H1 (cell line): ENCODE data around the gene RGCC. TPM values are rescaled to one million over a fixed set of nuclear protein-coding genes. Genes with fewer than 3 reads are reported as not detected.
A peak's percentile ranks its signal among the peaks of the same experiment; 100 is the strongest.

ENCODE experiments used
- CTCF ChIA-PET: fragments of 300-600 bp; sonication (Branson Sonifier 250); formaldehyde crosslinking; loops from one replicate; lab custom pipeline; 2021; ENCODE audit not compliant: partially characterized antibody; lab: Charles Lee
- POLR2A ChIA-PET: fragments of 300-600 bp; sonication (Branson Sonifier 250); formaldehyde crosslinking; loops from one replicate; lab custom pipeline; 2021; ENCODE audit warnings: inconsistent platforms; ENCODE audit not compliant: partially characterized antibody; lab: Charles Lee
- DNase-seq, 2 experiments: peaks; one replicate each; pipeline versions ENCODE4 v3.0.0 to v3.0.0-alpha.2; 2010 to 2022; ENCODE audit warnings: low spot score in 2 of 2, low read depth in 1 of 2, mixed read lengths in 1 of 2
- FAIRE-seq: peaks from 2 replicates; lab custom pipeline; 2011; peaks lifted over from hg19 to GRCh38; lab: Jason Lieb, UNC
- H2AFZ ChIP-seq: 2 replicates; pipeline ENCODE4 v1.8.1; 2012; ENCODE audit warnings: low read length, inconsistent platforms
- H2AK5ac ChIP-seq: 2 replicates; pipeline ENCODE4 v1.6.1; 2013; ENCODE audit warnings: low read depth, low read length
- H2BK120ac ChIP-seq: replicated peaks from 2 replicates; pipeline ENCODE3; 2013; ENCODE audit warnings: low read depth, low read length, inconsistent platforms
- H2BK12ac ChIP-seq: 2 replicates; pipeline ENCODE4 v1.6.1; 2013; ENCODE audit warnings: low read depth, low read length
- H2BK15ac ChIP-seq: 2 replicates; pipeline ENCODE4 v1.6.1; 2013; ENCODE audit warnings: low read length
- H2BK20ac ChIP-seq: 2 replicates; pipeline ENCODE4 v1.6.1; 2013; ENCODE audit warnings: low read length
- H2BK5ac ChIP-seq: 2 replicates; pipeline ENCODE4 v1.6.1; 2013; ENCODE audit warnings: low read depth, low read length
- H3K14ac ChIP-seq: 2 replicates; pipeline ENCODE4 v1.6.1; 2013; ENCODE audit warnings: inconsistent platforms; ENCODE audit not compliant: insufficient read length
- H3K18ac ChIP-seq: 2 replicates; pipeline ENCODE4 v1.6.1; 2013; ENCODE audit warnings: low read length; ENCODE audit errors: extremely low read depth
- H3K23ac ChIP-seq: 2 replicates; pipeline ENCODE4 v1.6.1; 2013; ENCODE audit warnings: inconsistent platforms; ENCODE audit not compliant: insufficient read length
- H3K23me2 ChIP-seq: 2 replicates; pipeline ENCODE4 v1.6.1; 2013; ENCODE audit warnings: low read depth, low read length
- H3K27ac ChIP-seq: 2 replicates; pipeline ENCODE4 v1.6.1; 2011; ENCODE audit warnings: low read depth, low read length, inconsistent platforms
- H3K27me3 ChIP-seq, 4 experiments: replicated peaks in 1 of 4; 1 replicate in 1 of 4; 2 replicates in 3 of 4; pipeline versions ENCODE4 v1.6.1 to v1.8.1; 2011 to 2013; ENCODE audit warnings: low read length in 3 of 4, mild to moderate bottlenecking in 3 of 4, inconsistent platforms in 2 of 4, mixed read lengths in 2 of 4, moderate library complexity in 1 of 4; ENCODE audit not compliant: control insufficient read depth in 3 of 4, insufficient read depth in 3 of 4; ENCODE audit errors: extremely low read depth in 1 of 4
- H3K36me3 ChIP-seq, 4 experiments: 2 replicates each; pipeline versions ENCODE4 v1.6.1 to v1.8.1; 2011 to 2013; ENCODE audit warnings: mild to moderate bottlenecking in 4 of 4, low read length in 3 of 4, moderate library complexity in 2 of 4, control low read depth in 1 of 4, inconsistent platforms in 1 of 4; ENCODE audit not compliant: insufficient read depth in 4 of 4, control insufficient read depth in 2 of 4
- H3K4ac ChIP-seq: replicated peaks from 2 replicates; pipeline ENCODE3; 2013; ENCODE audit warnings: low read length, low read depth, mixed read lengths, inconsistent platforms; ENCODE audit not compliant: insufficient read length
- H3K4me1 ChIP-seq, 4 experiments: replicated peaks in 1 of 4; 1 replicate in 1 of 4; 2 replicates in 3 of 4; pipeline versions ENCODE4 v1.6.1 to v1.8.1; 2011 to 2013; ENCODE audit warnings: low read length in 3 of 4, inconsistent platforms in 2 of 4, mixed read lengths in 1 of 4; ENCODE audit not compliant: insufficient read depth in 4 of 4, control insufficient read depth in 3 of 4
- H3K4me2 ChIP-seq, 2 experiments: 2 replicates each; pipeline versions ENCODE4 v1.6.1 to v1.8.1; 2011 to 2013; ENCODE audit warnings: low read depth in 2 of 2, low read length in 2 of 2, control low read depth in 1 of 2, inconsistent platforms in 1 of 2, mild to moderate bottlenecking in 1 of 2; ENCODE audit not compliant: insufficient read depth in 1 of 2
- H3K4me3 ChIP-seq, 4 experiments: fragments of 200-600, 300-600 bp in 1 of 4; sonication (generic), shearing (Covaris generic), sonication (Bioruptor Twin) in 1 of 4; 2 replicates each; pipeline versions ENCODE4 v1.5.1 to v1.8.1; 2011 to 2016; ENCODE audit warnings: low read length in 4 of 4, low read depth in 3 of 4, control low read depth in 2 of 4, inconsistent platforms in 2 of 4, mild to moderate bottlenecking in 2 of 4, mixed read lengths in 1 of 4, moderate library complexity in 1 of 4; ENCODE audit not compliant: insufficient read depth in 2 of 4; ENCODE audit errors: extremely low read depth in 1 of 4
- H3K56ac ChIP-seq: replicated peaks from 2 replicates; pipeline ENCODE3; 2013; ENCODE audit warnings: low read depth, mild to moderate bottlenecking, mixed read lengths, low read length, inconsistent platforms; ENCODE audit not compliant: insufficient read length
- H3K79me1 ChIP-seq: 2 replicates; pipeline ENCODE4 v1.6.1; 2013; ENCODE audit warnings: low read depth, low read length, control low read depth
- H3K79me2 ChIP-seq, 2 experiments: 2 replicates each; pipeline versions ENCODE4 v1.6.1 to v1.8.1; 2012 to 2013; ENCODE audit warnings: low read length in 2 of 2, mild to moderate bottlenecking in 2 of 2, inconsistent platforms in 1 of 2; ENCODE audit not compliant: insufficient read depth in 2 of 2, control insufficient read depth in 1 of 2
- H3K9ac ChIP-seq, 4 experiments: replicated peaks in 1 of 4; 1 replicate in 1 of 4; 2 replicates in 3 of 4; pipeline versions ENCODE4 v1.6.1 to v1.8.1; 2011 to 2013; ENCODE audit warnings: low read depth in 3 of 4, low read length in 3 of 4, control low read depth in 2 of 4, mild to moderate bottlenecking in 2 of 4, moderate library complexity in 2 of 4, inconsistent platforms in 1 of 4; ENCODE audit errors: extremely low read depth in 1 of 4
- H3K9me3 ChIP-seq, 2 experiments: 2 replicates each; pipeline versions ENCODE4 v1.6.1 to v1.8.1; 2012 to 2013; ENCODE audit warnings: mild to moderate bottlenecking in 2 of 2, moderate library complexity in 2 of 2, control low read depth in 1 of 2, inconsistent platforms in 1 of 2, low read depth in 1 of 2, low read length in 1 of 2, mixed read lengths in 1 of 2; ENCODE audit not compliant: insufficient read depth in 2 of 2
- H4K20me1 ChIP-seq, 2 experiments: replicated peaks in 1 of 2; 2 replicates each; pipeline versions ENCODE3 to v1.8.1; 2011 to 2013; ENCODE audit warnings: inconsistent platforms in 2 of 2, low read length in 2 of 2, mild to moderate bottlenecking in 1 of 2; ENCODE audit not compliant: insufficient read depth in 2 of 2, control insufficient read depth in 1 of 2
- H4K5ac ChIP-seq: 2 replicates; pipeline ENCODE4 v1.6.1; 2013; ENCODE audit warnings: low read length, low read depth, mixed read lengths, inconsistent platforms; ENCODE audit not compliant: insufficient read length
- H4K8ac ChIP-seq: 2 replicates; pipeline ENCODE4 v1.8.0; 2013; ENCODE audit warnings: mild to moderate bottlenecking, moderate library complexity, low read length, inconsistent platforms; ENCODE audit not compliant: insufficient read depth; ENCODE audit errors: extremely low read depth
- H4K91ac ChIP-seq: replicated peaks from 2 replicates; pipeline ENCODE3; 2013; ENCODE audit warnings: low read length, mixed read lengths, inconsistent platforms; ENCODE audit not compliant: insufficient read length
- ASH2L ChIP-seq: fragments of 200-600, 300-600 bp; sonication (generic); IDR thresholded peaks from one replicate; pipeline ENCODE4 v1.7.1; 2017; ENCODE audit warnings: low read length
- CEBPB ChIP-seq: IDR thresholded peaks from 2 replicates; pipeline ENCODE4 v1.6.1; 2012; ENCODE audit warnings: low read depth, low read length
- EGR1 ChIP-seq: IDR thresholded peaks from 2 replicates; pipeline ENCODE4 v1.6.1; 2011; ENCODE audit warnings: low read depth, low read length, borderline replicate concordance
- EP300 ChIP-seq, 2 experiments: IDR thresholded peaks; 1 replicate in 1 of 2; 2 replicates in 1 of 2; pipeline ENCODE4 v1.6.1; 2011 to 2012; ENCODE audit warnings: low read depth in 2 of 2, low read length in 2 of 2, mild to moderate bottlenecking in 2 of 2, borderline replicate concordance in 1 of 2, inconsistent platforms in 1 of 2, moderate library complexity in 1 of 2
- FOSL1 ChIP-seq: IDR thresholded peaks from 2 replicates; pipeline ENCODE4 v1.6.1; 2011; ENCODE audit warnings: mild to moderate bottlenecking, low read depth, low read length, moderate library complexity; ENCODE audit not compliant: insufficient read depth
- HDAC6 ChIP-seq: IDR thresholded peaks from one replicate; pipeline ENCODE4 v1.7.1; 2012; ENCODE audit warnings: low read depth, mild to moderate bottlenecking, inconsistent platforms, low read length, moderate library complexity
- KDM5A ChIP-seq: fragments of 200-600 bp; IDR thresholded peaks from 2 replicates; pipeline ENCODE4 v1.7.1; 2012; ENCODE audit warnings: mild to moderate bottlenecking, low read length, inconsistent platforms, mixed read lengths
- PHF8 ChIP-seq: fragments of 200-600 bp; sonication (generic); conservative IDR thresholded peaks from 2 replicates; pipeline ENCODE4 v1.7.1; 2012; ENCODE audit warnings: low read depth, mild to moderate bottlenecking, inconsistent platforms, low read length, moderate library complexity
- SIN3A ChIP-seq, 2 experiments: IDR thresholded peaks in 1 of 2; conservative IDR thresholded peaks in 1 of 2; 2 replicates each; pipeline ENCODE4 v1.6.1; 2011 to 2012; ENCODE audit warnings: low read length in 2 of 2, improper control_type of control experiment in 1 of 2, low read depth in 1 of 2, mild to moderate bottlenecking in 1 of 2
- TEAD4 ChIP-seq: IDR thresholded peaks from 2 replicates; pipeline ENCODE4 v1.6.1; 2012; ENCODE audit warnings: low read depth, low read length, inconsistent platforms, mixed read lengths
- YY1 ChIP-seq: IDR thresholded peaks from 2 replicates; pipeline ENCODE4 v1.6.1; 2011; ENCODE audit warnings: low read depth, mild to moderate bottlenecking, low read length
- WGBS, 2 experiments: shearing (Covaris generic) in 1 of 2; methylation state at CpG; one replicate each; pipeline versions ENCODE4 v1.1.6 to v1.1.7; 2013 to 2015; ENCODE audit warnings: low lambda C conversion rate in 2 of 2, mixed read lengths in 2 of 2, inconsistent platforms in 1 of 2, low coverage in 1 of 2, missing lambda C conversion rate in 1 of 2; ENCODE audit not compliant: insufficient replicate concordance in 2 of 2, insufficient coverage in 1 of 2, insufficient read length in 1 of 2; ENCODE audit errors: extremely low coverage in 1 of 2, missing lambda C conversion rate in 1 of 2; 5-methylcytosine and 5-hydroxymethylcytosine counted together
- polyA plus RNA-seq, 7 experiments: library from polyadenylated mRNA; depleted of rRNA in 3 of 7; stranded (reverse) in 5 of 7; unstranded in 2 of 7; fragments of >200 nt in 5 of 7; fragments of 200-250 nt in 2 of 7; gene quantifications; 1 replicate in 5 of 7; 2 replicates in 1 of 7; 4 replicates in 1 of 7; pipeline versions ENCODE4 v1.2.1 to v1.2.3, GENCODE V29; 2011 to 2013; ENCODE audit warnings: missing spikeins in 2 of 7, mixed read lengths in 2 of 7
- total RNA-seq: library from RNA; stranded (reverse); fragmentation: NEBNext Ultra II Directional; extraction: Animal tissue kit (Norgen Biotek cat#: 25700); gene quantifications from 2 replicates; pipeline ENCODE4 v1.2.1, GENCODE V29; 2021
- TF ChIP-seq, protein P1 (sequence below): IDR thresholded peaks from 2 replicates; pipeline ENCODE4 v1.6.1; 2012; ENCODE audit warnings: low read length, inconsistent platforms

RGCC gene
- total and polyA plus RNA-seq, 2 of the 8 experiments (the other 6 are each of a cell fraction or from before 2014, with no cell fraction given) = 0.41 TPM; not detected in 1

DNA sequence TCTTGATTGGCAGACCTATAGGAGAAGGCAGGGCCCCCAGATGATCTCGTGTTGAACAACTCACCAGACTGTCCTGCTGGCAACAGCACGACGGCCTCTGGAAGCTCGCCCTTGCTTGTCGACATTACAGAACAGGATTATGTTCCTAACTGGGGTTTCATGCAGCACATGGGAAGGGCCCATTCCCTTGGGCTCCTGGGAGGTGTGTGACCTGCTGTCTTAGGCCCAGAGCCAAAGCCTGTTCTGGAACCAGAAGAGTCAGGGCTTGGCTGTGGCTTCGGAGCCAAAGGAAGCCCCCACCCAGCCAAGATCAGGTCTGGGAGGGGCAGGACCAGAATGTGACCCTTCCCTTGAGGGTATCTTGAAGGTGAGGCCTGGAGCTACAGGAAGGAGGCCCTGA is 36.9 kb downstream of the RGCC start:
- Histone ChIP-seq H2BK120ac (no peak overlapping the region), H3K79me1 (no peaks in the 10 kb centered on the region), H3K27ac (no peak overlapping the region), H2AK5ac (no peak overlapping the region), H3K4me1 (no peaks in the 10 kb centered on the region), H2AFZ (no peak overlapping the region), H3K27me3 (no peaks in the 10 kb centered on the region; a peak in 2 of 7 replicates), H3K79me2 (no peaks in the 10 kb centered on the region), H3K23me2 (no peaks in the 10 kb centered on the region; the same call in 1 of the 2 replicates), H2BK5ac (no peak overlapping the region), H2BK20ac (no peak overlapping the region), H3K14ac (no peak overlapping the region), H3K4me2 (no peak overlapping the region), H3K9me3 (no peaks in the 10 kb centered on the region), H4K20me1 (no peaks in the 10 kb centered on the region), H2BK12ac (no peak overlapping the region), H3K4ac (no peak overlapping the region), H3K36me3 (no peaks in the 10 kb centered on the region), H4K5ac (no peak overlapping the region), H4K91ac (no peak overlapping the region), H3K9ac (no peak overlapping the region), H2BK15ac (no peak overlapping the region), H3K18ac (no peak overlapping the region), H3K23ac (no peak overlapping the region), H3K4me3 (no peak overlapping the region), H4K8ac (peak overlapping the region; percentile 35; the same call in 1 of the 2 replicates), H3K56ac (no peak overlapping the region)
- no peak for DNase-seq
- no peak for FAIRE-seq
- CTCF ChIA-PET = no interaction called here
- 89% methylated on average over 6 of the region's 6 CpGs; no CpG with 5 or more reads in 1 of the 2 experiments for WGBS, 2 experiments
- POLR2A ChIA-PET = no interaction called here
- no peak for TF ChIP-seq SIN3A (conservative IDR thresholded peaks at IDR 0.05 in 1 of 2, IDR thresholded peaks at IDR 0.05 in 1 of 2; ENCODE audit: low read depth in 1 of 2, low read length in 2 of 2)
- no peak for TF ChIP-seq CEBPB
- TF ChIP-seq KDM5A = no peak
- TF ChIP-seq ASH2L = no peak
- no peak for TF ChIP-seq EGR1
- no peak for TF ChIP-seq HDAC6
- TF ChIP-seq TEAD4 = no peak
- TF ChIP-seq YY1 = no peak
- TF ChIP-seq, protein P1, sequence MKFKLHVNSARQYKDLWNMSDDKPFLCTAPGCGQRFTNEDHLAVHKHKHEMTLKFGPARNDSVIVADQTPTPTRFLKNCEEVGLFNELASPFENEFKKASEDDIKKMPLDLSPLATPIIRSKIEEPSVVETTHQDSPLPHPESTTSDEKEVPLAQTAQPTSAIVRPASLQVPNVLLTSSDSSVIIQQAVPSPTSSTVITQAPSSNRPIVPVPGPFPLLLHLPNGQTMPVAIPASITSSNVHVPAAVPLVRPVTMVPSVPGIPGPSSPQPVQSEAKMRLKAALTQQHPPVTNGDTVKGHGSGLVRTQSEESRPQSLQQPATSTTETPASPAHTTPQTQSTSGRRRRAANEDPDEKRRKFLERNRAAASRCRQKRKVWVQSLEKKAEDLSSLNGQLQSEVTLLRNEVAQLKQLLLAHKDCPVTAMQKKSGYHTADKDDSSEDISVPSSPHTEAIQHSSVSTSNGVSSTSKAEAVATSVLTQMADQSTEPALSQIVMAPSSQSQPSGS = no peak
- TF ChIP-seq EP300 (IDR thresholded peaks at IDR 0.05; ENCODE audit: borderline replicate concordance in 1 of 2, low read depth in 2 of 2, low read length in 2 of 2) = no peak
- TF ChIP-seq FOSL1 = no peak
- TF ChIP-seq PHF8 = no peak
